AG04450 (cell line): ENCODE data around the gene DHX34. TPM values are rescaled to one million over a fixed set of nuclear protein-coding genes. Genes with fewer than 3 reads are reported as not detected.
A peak's percentile ranks its signal among the peaks of the same experiment; 100 is the strongest.
"Not testable (repeated sequence)": the region's sequence is repeated elsewhere in the genome, so short reads cannot be mapped to it uniquely, and the experiment has no call there.

Experiments used
- CTCF ChIA-PET: fragments of 300-600, 350-600 bp; formaldehyde crosslinking; extraction: SDS; loops from one replicate; lab custom pipeline; 2022; ENCODE audit warnings: antibody characterized with exemption, inconsistent platforms; lab: Charles Lee
- POLR2A ChIA-PET: fragments of 350-600 bp; formaldehyde crosslinking; extraction: SDS; loops from one replicate; lab custom pipeline; 2021; ENCODE audit warnings: antibody characterized with exemption, inconsistent platforms; lab: Yijun Ruan, JAX
- DNase-seq: peaks from one replicate; pipeline ENCODE4 v3.0.0-alpha.2; 2011; ENCODE audit warnings: low read depth, low spot score
- H3K27ac ChIP-seq: one replicate; pipeline ENCODE4 v1.5.1; 2012; ENCODE audit warnings: low read depth, low read length, control low read depth
- H3K27me3 ChIP-seq: one replicate; pipeline ENCODE4 v1.6.0; 2012; ENCODE audit warnings: low read length; ENCODE audit not compliant: control insufficient read depth, insufficient read depth
- H3K4me3 ChIP-seq: 2 replicates; pipeline ENCODE4 v1.5.1; 2011; ENCODE audit warnings: mild to moderate bottlenecking, low read depth, low read length, control low read depth
- H3K9me3 ChIP-seq: 2 replicates; pipeline ENCODE4 v1.5.1; 2012; ENCODE audit warnings: low read length; ENCODE audit not compliant: control insufficient read depth, insufficient read depth
- CTCF ChIP-seq: IDR thresholded peaks from 2 replicates; pipeline ENCODE4 v1.5.1; 2011; ENCODE audit warnings: low read depth, low read length, control low read depth, inconsistent platforms
- polyA plus RNA-seq: library from polyadenylated mRNA; depleted of rRNA; stranded (reverse); fragments of >200 nt; gene quantifications from 2 replicates; pipeline ENCODE4 v1.2.3, GENCODE V29; 2011

DHX34 gene
- polyA plus RNA-seq, 1 experiment = 4.2 TPM

DNA sequence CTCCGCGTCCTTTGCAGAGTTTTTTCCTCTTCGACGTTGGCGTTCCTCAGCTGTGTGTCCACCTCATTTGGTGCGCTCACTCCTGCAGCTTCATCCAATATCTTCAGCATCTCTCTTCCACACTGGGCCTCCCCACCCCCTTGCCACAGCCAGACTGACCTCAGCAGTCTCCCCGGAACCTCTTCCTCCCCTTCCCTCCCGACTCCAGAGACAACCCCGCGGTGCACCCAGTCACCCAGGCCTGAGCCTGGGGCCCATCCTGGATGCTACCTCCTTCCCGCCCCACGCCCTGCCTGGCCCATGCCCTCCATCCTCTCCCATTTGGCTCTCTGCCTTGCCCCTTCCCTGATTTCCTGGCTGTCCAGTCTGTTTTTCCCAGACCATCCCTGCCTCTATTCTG is 25.2 kb upstream of the DHX34 start:
- Histone ChIP-seq H3K4me3 (no peak overlapping the region), H3K9me3 (peaks cover 12% of the 10 kb centered on the region; the same call in 1 of the 2 replicates), H3K27me3 (peaks cover 3% of the 10 kb centered on the region), H3K27ac (no peak overlapping the region)
- CTCF ChIA-PET = interaction anchor here (4.0 kb wide), 1 partner anchor 25 kb away, joined by 17 read pairs; the partner anchor contains the start of gene DHX34
- no peak for TF ChIP-seq CTCF
- POLR2A ChIA-PET = no interaction called here
- no peak for DNase-seq

DNA sequence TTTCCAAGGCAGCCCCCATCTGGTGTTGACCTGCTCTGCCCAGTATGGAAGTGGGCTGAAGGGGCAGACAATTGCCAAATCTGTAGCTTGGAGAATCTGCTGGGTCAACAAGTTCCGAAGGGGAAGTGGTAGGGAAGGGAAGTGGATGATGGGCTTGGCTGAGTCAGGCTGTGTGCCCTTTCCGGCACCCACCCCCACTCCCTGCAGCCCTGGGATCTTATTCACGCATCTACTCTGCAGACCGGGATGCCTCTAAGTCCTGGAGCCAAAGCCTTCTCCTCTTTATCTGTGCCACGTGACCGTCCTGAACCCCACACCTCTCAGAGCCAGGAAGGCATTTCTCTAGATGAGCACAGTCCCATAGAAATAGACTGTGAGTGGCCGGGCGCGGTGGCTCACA is 24.6 kb upstream of the DHX34 start:
- CTCF ChIA-PET = interaction anchor here (0.6 to 4.0 kb wide), 4 partner anchors 16 to 1562 kb away, joined by 4 to 17 read pairs (median 5); partner anchors contain the start of gene DHX34
- Histone ChIP-seq H3K9me3 (peaks cover 12% of the 10 kb centered on the region; the same call in 1 of the 2 replicates), H3K27ac (no peak overlapping the region), H3K4me3 (no peak overlapping the region), H3K27me3 (peaks cover 3% of the 10 kb centered on the region)
- no peak for TF ChIP-seq CTCF
- DNase-seq = no peak
- POLR2A ChIA-PET = no interaction called here

DNA sequence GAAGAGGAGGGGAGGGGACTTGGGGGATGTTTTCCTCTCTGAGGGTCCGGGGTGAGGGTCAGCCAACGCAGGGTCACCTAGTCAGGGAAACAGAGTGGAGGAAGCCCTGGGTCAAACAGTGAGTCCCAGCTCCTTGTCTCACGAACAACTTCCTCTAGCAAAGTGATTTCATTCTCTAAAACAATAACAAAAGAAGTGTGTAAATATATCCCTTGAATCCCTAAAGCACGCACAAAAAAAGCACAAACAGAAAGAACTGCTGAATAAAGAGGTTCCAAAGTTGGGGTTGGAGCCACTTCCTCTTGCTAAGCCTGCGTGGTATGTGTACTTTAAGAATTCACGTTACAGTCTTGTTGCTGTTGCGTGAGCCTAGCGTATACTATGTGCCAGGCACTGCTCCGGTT is 18.6 kb upstream of the DHX34 start:
- peak; percentile 30 for DNase-seq
- ChIA-PET CTCF (interaction anchor here (0.6 to 2.5 kb wide), 5 partner anchors 18 to 181 kb away, joined by 3 to 22 read pairs (median 4); partner anchors contain the start of gene DHX34), POLR2A (no interaction called here)
- Histone ChIP-seq H3K4me3 (no peak overlapping the region), H3K27ac (peak overlapping the region; percentile 80), H3K9me3 (no peaks in the 10 kb centered on the region), H3K27me3 (peaks cover 5% of the 10 kb centered on the region)
- TF ChIP-seq CTCF = 0 out of 2 replicates have a peak, but pooled peaks have one; percentile 6

- CTCF ChIA-PET = interaction anchor here (1.2 to 2.5 kb wide), 3 partner anchors 17 to 35 kb away, joined by 4 to 22 read pairs (median 4); partner anchors contain the start of gene DHX34
- no peak for TF ChIP-seq CTCF
- DNase-seq = no peak
- Histone ChIP-seq H3K4me3 (no peak overlapping the region), H3K27ac (no peak overlapping the region), H3K27me3 (peaks cover 5% of the 10 kb centered on the region), H3K9me3 (no peaks in the 10 kb centered on the region)
- POLR2A ChIA-PET = no interaction called here
Measured at GRCh38 chr19:47331490-47331889, 17.6 kb upstream of the DHX34 start.

DNA sequence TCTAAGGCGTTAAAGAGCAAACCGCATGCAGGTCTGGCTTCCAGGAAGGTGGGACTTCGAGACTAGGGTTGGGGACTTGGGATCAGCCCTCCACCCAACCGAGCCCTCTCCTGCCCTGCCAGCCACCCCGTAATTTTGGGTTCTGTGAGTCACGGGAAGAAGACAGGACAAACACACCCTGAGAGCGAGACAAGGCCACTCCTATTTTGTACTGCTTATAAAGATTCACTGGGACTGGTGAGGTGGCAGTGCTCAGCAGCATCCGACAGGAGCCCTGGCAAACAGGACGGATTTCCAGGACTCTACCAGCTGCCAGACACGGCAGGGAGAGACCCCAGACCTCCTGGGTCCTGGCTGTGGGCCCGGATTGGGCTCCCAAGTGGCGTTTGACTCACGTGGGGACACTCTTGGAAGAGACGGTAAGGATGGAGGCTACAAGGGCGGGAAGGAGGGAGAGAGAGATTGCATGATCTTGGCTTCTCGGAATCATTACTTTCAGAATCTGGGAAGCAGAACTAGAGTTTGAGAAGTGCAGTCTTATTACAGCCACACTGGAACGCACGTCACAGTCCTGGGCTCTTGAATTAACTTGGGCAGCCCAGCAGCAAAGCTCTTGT is 17.1 kb upstream of the DHX34 start, which contains the start of gene C5AR2:
TSS of gene C5AR2 (plus strand) at position 245 of the 617 bp plus-strand sequence. CDS start 8,625 bp downstream, outside the sequence.
- ChIA-PET POLR2A (no interaction called here), CTCF (interaction anchor here (1.3 kb wide), 1 partner anchor 18 kb away, joined by 4 read pairs; the partner anchor contains the start of gene DHX34)
- Histone ChIP-seq H3K4me3 (no peak within 1 kb of the TSS), H3K9me3 (no peaks in the 10 kb centered on the region), H3K27me3 (peaks cover 5% of the 10 kb centered on the region), H3K27ac (no peak within 1 kb of the TSS)
- TF ChIP-seq CTCF = no peak
- no peak for DNase-seq

- H3K27ac ChIP-seq, H3K9me3 ChIP-seq, POLR2A ChIA-PET, H3K27me3 ChIP-seq, DNase-seq, H3K4me3 ChIP-seq: not testable (repeated sequence)
- CTCF ChIA-PET = interaction anchor here (4.9 kb wide), 1 partner anchor 12 kb away, joined by 48 read pairs; the partner anchor contains the start of gene DHX34
Measured at GRCh38 chr19:47336765-47337718, 12.1 kb upstream of the DHX34 start.
